Measurements from ENCODE around the gene TWF2. TPM values are rescaled to one million over a fixed set of nuclear protein-coding genes. Genes with fewer than 3 reads are reported as not detected.

Gene TWF2
- polyA plus RNA-seq, 1 donor from 2014 or later = 61.7 TPM

- Histone ChIP-seq H3K9me3 (ENCODE audit: low read length) (no peaks in the 10 kb centered on the region), H3F3A (ENCODE audit: insufficient read depth, low read length, poor library complexity, severe bottlenecking) (no peaks in the 10 kb centered on the region), H3K27ac (ENCODE audit: low read length) (no peak within 1 kb of the TSS), H3K79me2 (replicated peaks; ENCODE audit: insufficient read depth, low read length) (no peaks in the 10 kb centered on the region), H3K27me3 (ENCODE audit: insufficient read depth, low read depth, low read length) (peaks cover 35% of the 10 kb centered on the region), H3K9me2 (ENCODE audit: insufficient read depth, low read length) (no peaks in the 10 kb centered on the region), H3K4me2 (ENCODE audit: low read length) (no peak within 1 kb of the TSS), H4K20me1 (ENCODE audit: insufficient read depth) (no peaks in the 10 kb centered on the region), H3K9ac (ENCODE audit: low read length) (no peak within 1 kb of the TSS), H2AFZ (ENCODE audit: low read depth, low read length) (no peak within 1 kb of the TSS), H3K36me3 (ENCODE audit: insufficient read depth, low read length) (no peaks in the 10 kb centered on the region), H3K4me3 (ENCODE audit: low read length) (peak within 1 kb of the TSS; percentile 53)
- TF ChIP-seq REST (IDR thresholded peaks at IDR 0.05; ENCODE audit: borderline replicate concordance) = no peak
- no peak for TF ChIP-seq SMC3 (conservative IDR thresholded peaks at IDR 0.05; ENCODE audit: poor library complexity)
- TF ChIP-seq POLR2AphosphoS5 (IDR thresholded peaks at IDR 0.05) = no peak
- no peak for TF ChIP-seq MXI1 (conservative IDR thresholded peaks at IDR 0.05; ENCODE audit: poor library complexity, severe bottlenecking)
- TF ChIP-seq TAF1 (IDR thresholded peaks at IDR 0.05; ENCODE audit: low read depth) = no peak
- no peak for TF ChIP-seq RAD21 (conservative IDR thresholded peaks at IDR 0.05)
- TF ChIP-seq CTCF (IDR thresholded peaks at IDR 0.05; ENCODE audit: poor library complexity, severe bottlenecking) = no peak
- no peak for TF ChIP-seq EZH2 (IDR thresholded peaks at IDR 0.05; ENCODE audit: borderline replicate concordance, insufficient read depth, low read length, poor library complexity, severe bottlenecking)
Observed at GRCh38 chr3:52245322-52246263, 6.6 kb upstream of the TWF2 start, which contains the start of gene PPM1M. Gene PPM1M (plus strand): TSS chr3:52245759. CDS start chr3:52245825, 66 bp downstream.

- H3K9me3 ChIP-seq (ENCODE audit: low read length) = no peaks in the 10 kb centered on the region
- no peak for TF ChIP-seq CTCF (IDR thresholded peaks at IDR 0.05; ENCODE audit: poor library complexity, severe bottlenecking)
- no peak for TF ChIP-seq EZH2 (IDR thresholded peaks at IDR 0.05; ENCODE audit: borderline replicate concordance, insufficient read depth, low read length, poor library complexity, severe bottlenecking)
- TF ChIP-seq EP300 (conservative IDR thresholded peaks at IDR 0.05; ENCODE audit: poor library complexity, severe bottlenecking) = no peak
- no peak for TF ChIP-seq TAF1 (IDR thresholded peaks at IDR 0.05; ENCODE audit: low read depth)
- TF ChIP-seq REST (IDR thresholded peaks at IDR 0.05; ENCODE audit: borderline replicate concordance) = no peak
- TF ChIP-seq SMC3 (conservative IDR thresholded peaks at IDR 0.05; ENCODE audit: poor library complexity) = no peak
- TF ChIP-seq RAD21 (conservative IDR thresholded peaks at IDR 0.05) = no peak
- TF ChIP-seq POLR2AphosphoS5 (IDR thresholded peaks at IDR 0.05) = no peak
- TF ChIP-seq MXI1 (conservative IDR thresholded peaks at IDR 0.05; ENCODE audit: poor library complexity, severe bottlenecking) = no peak
- H3K27me3 ChIP-seq (ENCODE audit: insufficient read depth, low read depth, low read length) = peaks cover 35% of the 10 kb centered on the region
- H4K20me1 ChIP-seq (ENCODE audit: insufficient read depth) = no peaks in the 10 kb centered on the region
- no peaks in the 10 kb centered on the region for H3K36me3 ChIP-seq (ENCODE audit: insufficient read depth, low read length)
- no peaks in the 10 kb centered on the region for H3K9me2 ChIP-seq (ENCODE audit: insufficient read depth, low read length)
- H3K4me3 ChIP-seq (ENCODE audit: low read length) = no peak overlapping the region
- H3K9ac ChIP-seq (ENCODE audit: low read length) = no peak overlapping the region
- no peak overlapping the region for H3K27ac ChIP-seq (ENCODE audit: low read length)
- H3K79me2 ChIP-seq (replicated peaks; ENCODE audit: insufficient read depth, low read length) = no peaks in the 10 kb centered on the region
- no peak overlapping the region for H3K4me2 ChIP-seq (ENCODE audit: low read length)
- no peak overlapping the region for H2AFZ ChIP-seq (ENCODE audit: low read depth, low read length)
- H3F3A ChIP-seq (ENCODE audit: insufficient read depth, low read length, poor library complexity, severe bottlenecking) = no peaks in the 10 kb centered on the region
Observed at GRCh38 chr3:52243791-52244628, 5.1 kb upstream of the TWF2 start.

Data from neural cell (in vitro differentiated cells).